GM21529 (cell line): ENCODE data around the gene ADAM12.

Experiments used
- ATAC-seq: cut with Tn5 transposase; IDR thresholded peaks from one replicate; pipeline ENCODE4 v1.9.1; 2021; ENCODE audit not compliant: unreplicated experiment

ADAM12 gene

GRCh38 chr10:126317751-126318150 is 70.5 kb downstream of the ADAM12 start:
- no peak for ATAC-seq

GRCh38 chr10:126315494-126316177 is 72.6 kb downstream of the ADAM12 start:
- ATAC-seq = no peak

DNA sequence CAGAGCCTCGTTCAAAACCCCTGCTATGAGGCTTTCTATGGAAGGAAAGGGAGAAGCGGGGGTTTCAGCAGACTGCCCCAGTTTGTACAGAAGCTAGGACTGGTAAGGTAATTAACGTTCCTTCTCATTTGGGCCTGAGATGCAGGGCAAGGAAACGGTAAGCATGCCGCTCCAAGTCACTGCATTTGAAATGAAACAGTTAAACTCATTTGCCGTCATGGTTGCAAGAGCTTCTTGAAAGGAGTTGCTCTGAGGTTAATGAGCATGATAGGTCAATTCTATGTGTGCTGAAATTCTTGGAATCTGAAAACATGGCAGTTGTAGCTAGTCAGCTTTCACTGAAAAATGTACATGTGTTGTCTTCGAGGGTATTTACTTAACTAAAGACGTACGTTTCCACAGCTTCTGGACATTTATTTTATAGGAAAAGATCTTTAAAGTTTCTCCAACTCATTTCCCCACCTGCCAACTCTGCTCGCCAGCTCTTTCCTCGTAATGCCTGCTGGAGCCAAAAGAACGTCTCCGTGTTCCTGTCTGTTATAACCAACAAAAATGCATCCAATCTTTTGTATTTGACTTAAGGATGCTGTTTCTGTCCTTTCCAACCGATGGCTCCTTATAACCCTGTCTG is 73.3 kb downstream of the ADAM12 start:
- ATAC-seq = no peak

DNA sequence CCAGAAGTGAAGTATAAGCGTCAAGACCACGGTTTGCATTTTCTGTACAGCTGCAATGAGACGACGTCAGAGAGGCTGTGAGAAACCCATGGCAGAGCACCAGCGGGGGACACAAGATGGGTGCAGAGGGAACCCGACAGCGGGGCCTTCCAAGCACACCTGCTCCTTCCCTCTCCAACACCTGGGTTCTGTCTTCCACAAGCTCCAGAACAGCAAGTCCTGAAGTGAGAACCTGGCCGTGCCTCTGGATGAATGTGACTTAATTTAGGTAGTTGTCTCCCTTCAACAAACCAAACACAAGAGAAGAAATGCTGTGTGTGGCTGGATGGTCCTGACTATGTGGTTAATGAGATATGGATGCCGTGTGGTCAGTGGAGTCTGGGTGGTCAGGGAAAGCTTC is 76.1 kb downstream of the ADAM12 start:
- no peak for ATAC-seq

DNA sequence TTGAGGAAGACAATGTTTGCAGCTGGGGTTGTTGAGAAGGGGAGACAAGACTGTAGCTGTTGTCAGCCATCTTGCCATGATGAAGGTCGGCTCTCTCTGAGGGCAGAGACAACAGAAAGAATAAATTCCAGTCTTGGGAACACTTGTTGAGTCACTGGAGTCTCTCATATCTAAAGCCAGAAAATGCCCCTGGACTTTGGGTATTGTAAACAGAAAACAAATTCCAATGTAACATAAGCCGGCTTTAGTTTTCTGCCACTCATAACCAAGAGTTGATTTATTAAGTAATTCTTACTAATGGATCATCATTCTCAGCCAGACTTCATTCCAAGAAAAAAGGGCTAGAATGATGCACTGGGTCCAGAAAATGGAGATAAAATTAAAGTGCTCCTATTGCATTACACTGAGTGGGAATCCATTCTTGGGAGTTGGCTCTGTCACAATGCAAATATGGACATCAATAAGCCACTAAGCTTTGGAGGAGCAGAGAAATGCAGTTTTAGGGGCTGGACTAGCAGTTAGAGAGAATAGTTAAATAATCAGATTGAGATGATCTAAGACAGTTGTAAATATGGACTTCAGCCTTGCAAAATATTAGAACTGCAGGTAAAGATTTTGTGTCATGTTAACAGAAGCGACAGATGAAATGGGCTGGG is 78.9 kb downstream of the ADAM12 start:
- no peak for ATAC-seq

DNA sequence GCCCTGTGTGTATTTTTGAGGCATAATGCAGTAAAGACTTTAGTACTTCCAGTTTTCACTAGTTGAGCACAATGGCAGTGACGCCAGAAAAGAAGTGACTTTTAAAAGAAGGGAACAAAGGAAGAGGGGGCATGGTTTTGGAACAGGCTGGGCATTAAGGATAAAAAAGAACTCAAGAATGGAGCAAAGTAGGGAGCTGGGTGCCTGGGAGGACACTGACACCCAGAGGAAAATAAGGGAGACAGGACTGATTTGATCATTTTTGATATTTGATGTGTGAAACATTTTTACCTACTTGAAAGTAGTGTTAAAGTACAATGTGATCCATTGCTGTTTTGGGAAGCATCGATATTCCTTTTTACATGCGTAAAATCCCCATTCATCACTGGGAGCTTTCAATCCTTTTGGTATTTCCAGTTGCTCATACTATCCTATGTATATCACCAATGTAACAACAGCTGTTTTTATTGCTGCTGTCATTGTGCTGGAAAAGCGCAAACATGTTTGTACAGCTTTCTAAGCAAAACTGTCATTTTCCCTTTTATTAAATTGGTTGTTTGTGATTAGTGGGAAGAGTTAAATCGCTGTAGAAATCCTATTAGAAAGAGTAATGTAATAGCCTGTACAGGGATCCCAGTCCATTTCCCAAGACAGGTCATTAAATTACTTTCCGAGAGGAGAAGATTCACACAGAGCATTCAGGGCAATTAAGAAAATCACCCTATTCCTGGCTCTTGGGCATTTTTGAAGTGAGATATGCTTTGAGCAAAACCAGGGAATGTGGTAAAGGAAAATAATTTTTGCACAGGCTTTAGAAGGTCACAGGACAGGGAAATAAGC is 85.2 kb downstream of the ADAM12 start:
- ATAC-seq = no peak

- no peak for ATAC-seq
These were observed 85.9 kb downstream of the ADAM12 start for GRCh38 chr10:126302476-126302756.

- no peak for ATAC-seq
These were observed 86.4 kb downstream of the ADAM12 start for GRCh38 chr10:126301701-126302475.

GRCh38 chr10:126294451-126294850 is 93.8 kb downstream of the ADAM12 start:
- no peak for ATAC-seq

GRCh38 chr10:126290232-126290631 is 98.0 kb downstream of the ADAM12 start:
- ATAC-seq = no peak

DNA sequence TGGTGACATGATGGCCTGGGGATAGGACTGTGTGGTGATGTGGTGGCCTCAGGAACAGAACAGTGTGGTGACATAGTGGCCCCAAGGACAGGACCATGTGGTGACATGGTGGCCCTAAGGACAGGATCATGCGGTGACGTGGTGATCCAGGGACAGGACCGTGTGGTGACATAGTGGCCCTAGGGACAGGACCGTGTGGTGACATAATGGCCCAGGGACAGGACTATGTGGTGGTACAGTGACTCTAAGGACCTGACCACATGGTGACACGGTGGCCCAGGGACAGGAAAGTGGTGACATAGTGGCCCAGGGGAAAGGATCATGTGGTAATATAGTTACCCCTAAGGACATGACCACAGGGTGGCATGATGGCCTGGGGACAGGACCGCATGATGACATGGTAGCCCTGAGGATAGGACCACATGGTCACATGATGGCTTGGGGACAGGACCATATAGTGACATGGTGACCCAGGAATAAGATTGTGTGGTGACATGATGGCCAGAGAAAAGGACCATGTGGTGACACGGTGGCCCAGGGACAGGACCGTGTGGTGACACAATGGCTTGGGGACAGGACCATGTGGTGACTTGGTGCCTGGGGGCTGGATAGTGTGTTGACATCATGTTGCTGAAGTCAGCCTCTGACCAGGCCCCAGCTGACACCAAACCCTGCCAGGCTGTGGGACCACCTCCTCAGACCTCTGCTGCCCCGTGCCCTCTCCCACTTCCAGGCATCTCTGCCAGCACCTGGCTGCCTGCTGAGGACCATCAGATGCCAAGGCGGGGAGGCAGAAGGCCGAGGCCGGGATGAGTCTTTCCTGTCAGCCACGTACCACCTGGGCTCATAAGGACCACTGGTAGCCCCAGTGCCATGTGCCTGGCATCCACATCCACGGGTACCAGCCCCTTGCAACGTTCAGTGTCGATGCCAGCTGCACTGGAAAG is 99.5 kb downstream of the ADAM12 start:
- no peak for ATAC-seq

- no peak for ATAC-seq
These were observed 102.0 kb downstream of the ADAM12 start for GRCh38 chr10:126286256-126286780.

- no peak for ATAC-seq
These were observed 105.0 kb downstream of the ADAM12 start for GRCh38 chr10:126283307-126283706.

DNA sequence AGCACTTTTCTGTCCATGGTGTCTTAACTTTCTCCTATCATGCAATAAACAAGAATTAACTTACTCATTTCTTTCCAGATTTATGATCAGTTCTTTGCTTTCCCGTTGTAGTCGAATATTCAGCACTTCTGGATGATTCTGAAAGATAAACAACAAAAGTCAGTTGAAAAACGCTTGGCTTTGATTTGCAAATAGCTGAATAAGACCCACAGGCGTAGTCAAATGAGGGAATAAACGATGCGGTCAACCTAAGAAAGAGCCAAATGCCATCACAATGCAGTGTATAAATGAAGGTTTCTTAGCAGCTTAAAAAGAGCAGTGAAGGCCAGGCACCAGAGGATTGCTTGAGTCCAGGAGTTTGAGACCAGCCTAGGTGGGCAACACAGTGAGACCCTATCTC is 109.4 kb downstream of the ADAM12 start:
- no peak for ATAC-seq

- no peak for ATAC-seq
These were observed 111.1 kb downstream of the ADAM12 start for GRCh38 chr10:126277181-126277580.

DNA sequence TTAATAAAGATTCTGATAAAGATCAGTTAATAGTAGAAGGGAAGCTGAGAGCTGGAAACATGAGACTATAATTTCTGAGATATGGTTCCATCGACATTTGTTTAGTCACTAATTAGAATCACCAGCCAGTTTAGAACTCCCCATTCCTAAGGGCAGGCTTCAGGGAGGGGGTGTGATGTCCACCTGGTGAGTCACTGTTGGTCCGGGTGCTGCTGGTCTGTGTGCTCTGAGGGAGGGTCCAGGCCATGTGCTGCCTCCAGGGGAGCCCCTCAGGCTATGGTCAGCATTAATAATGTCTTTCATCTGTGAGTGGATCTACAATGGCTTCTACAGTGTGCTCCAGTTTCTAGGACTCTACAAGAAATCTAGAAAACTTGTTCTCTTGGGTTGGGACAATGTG is 115.8 kb downstream of the ADAM12 start:
- ATAC-seq = no peak

- no peak for ATAC-seq
These were observed 118.2 kb downstream of the ADAM12 start for GRCh38 chr10:126270111-126270510.

DNA sequence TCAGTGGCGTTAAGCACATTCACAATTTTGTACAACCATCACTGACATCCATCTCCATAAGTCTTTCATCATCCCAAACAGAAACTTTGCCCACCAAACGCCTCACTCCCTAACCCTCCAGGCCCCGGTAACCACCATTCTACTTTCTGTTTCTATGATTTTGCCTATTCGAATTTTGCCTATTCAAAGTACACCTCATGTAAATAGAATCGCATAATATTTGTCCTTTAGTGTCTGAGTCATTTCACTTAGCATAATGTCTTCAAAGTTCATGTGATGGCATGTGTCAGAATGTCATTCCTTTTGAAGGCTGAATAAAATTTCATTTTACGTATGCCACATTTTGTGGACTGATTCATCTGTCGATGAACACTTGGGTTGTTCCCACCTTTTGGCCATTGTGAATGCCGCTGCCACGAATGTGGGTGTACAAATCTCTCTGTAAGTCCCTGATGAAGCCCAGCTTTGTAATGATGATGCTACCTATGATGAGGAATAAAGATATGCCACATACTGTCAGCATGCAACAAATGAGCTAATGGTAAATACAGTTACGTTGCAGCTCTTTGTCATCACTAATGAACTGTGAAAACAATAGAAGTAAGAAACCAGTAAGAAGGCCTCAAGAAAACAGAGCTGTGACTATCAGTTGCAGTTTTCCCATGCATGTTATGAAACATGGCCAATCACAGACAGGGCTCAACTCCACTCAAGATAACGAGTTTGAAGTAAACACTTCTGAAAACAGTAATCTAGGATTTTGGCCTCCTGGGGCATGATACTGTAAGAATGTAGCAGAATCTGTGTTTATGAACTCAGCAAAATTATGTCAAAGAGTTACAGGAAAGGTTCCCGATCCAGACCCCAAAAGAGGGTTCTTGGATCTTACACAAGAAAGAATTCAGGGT is 120.0 kb downstream of the ADAM12 start:
- no peak for ATAC-seq
